ENCODE results near the gene DUOX1.

The DUOX1 gene

GRCh38 chr15:45140557-45141250 is 10.9 kb downstream of the DUOX1 start:
- TF ChIP-seq GABPA (IDR thresholded peaks at IDR 0.05; ENCODE audit: low read depth) (no peak), POLR2AphosphoS5 (IDR thresholded peaks at IDR 0.05; ENCODE audit: low read depth) (no peak), REST (IDR thresholded peaks at IDR 0.05; ENCODE audit: insufficient replicate concordance, low read depth) (no peak), CTCF (IDR thresholded peaks at IDR 0.05; ENCODE audit: insufficient read depth, low read length) (no peak), SPI1 (IDR thresholded peaks at IDR 0.05; ENCODE audit: borderline replicate concordance, low read depth) (no peak)
- DNase-seq (ENCODE audit: low read depth in 1 of 2, low spot score in 1 of 2), result no peak
- Histone ChIP-seq H3K27ac (replicated peaks) (no peak overlapping the region), H3K27me3 (ENCODE audit: insufficient read depth, poor library complexity, severe bottlenecking) (peaks cover 4% of the 10 kb centered on the region), H3K4me3 (replicated peaks; ENCODE audit: insufficient read depth, low read length) (no peak overlapping the region)

GRCh38 chr15:45141386-45141785 is 11.6 kb downstream of the DUOX1 start:
- no peak for DNase-seq (ENCODE audit: low read depth in 1 of 2, low spot score in 1 of 2)
- no peak for TF ChIP-seq REST (IDR thresholded peaks at IDR 0.05; ENCODE audit: insufficient replicate concordance, low read depth)
- TF ChIP-seq CTCF (IDR thresholded peaks at IDR 0.05; ENCODE audit: insufficient read depth, low read length), result no peak
- Histone ChIP-seq H3K4me3 (replicated peaks; ENCODE audit: insufficient read depth, low read length) (no peak overlapping the region), H3K27ac (replicated peaks) (no peak overlapping the region), H3K27me3 (ENCODE audit: insufficient read depth, poor library complexity, severe bottlenecking) (peaks cover 2% of the 10 kb centered on the region)

GRCh38 chr15:45143056-45143455 is 13.3 kb downstream of the DUOX1 start:
- Histone ChIP-seq H3K27ac (replicated peaks) (no peak overlapping the region), H3K4me3 (replicated peaks; ENCODE audit: insufficient read depth, low read length) (no peak overlapping the region), H3K27me3 (ENCODE audit: insufficient read depth, poor library complexity, severe bottlenecking) (no peaks in the 10 kb centered on the region)
- no peak for TF ChIP-seq CTCF (IDR thresholded peaks at IDR 0.05; ENCODE audit: insufficient read depth, low read length)
- no peak for TF ChIP-seq POLR2AphosphoS5 (IDR thresholded peaks at IDR 0.05; ENCODE audit: low read depth)
- no peak for TF ChIP-seq GABPA (IDR thresholded peaks at IDR 0.05; ENCODE audit: low read depth)
- TF ChIP-seq REST (IDR thresholded peaks at IDR 0.05; ENCODE audit: insufficient replicate concordance, low read depth), result no peak
- TF ChIP-seq SPI1 (IDR thresholded peaks at IDR 0.05; ENCODE audit: borderline replicate concordance, low read depth), result no peak
- no peak for DNase-seq (ENCODE audit: low read depth in 1 of 2, low spot score in 1 of 2)
